ENCODE data around the gene RER1.

RER1 gene

GRCh38 chr1:2358651-2359640 lies 32.7 kb upstream of the RER1 start:
- Histone ChIP-seq H4K8ac (ENCODE audit: low read length) (no peak overlapping the region), H3K14ac (ENCODE audit: low read length in 2 of 2) (no peak overlapping the region), H2BK15ac (ENCODE audit: low read depth, poor library complexity, severe bottlenecking) (no peak overlapping the region), H3K27me3 (ENCODE audit: control insufficient read depth in 1 of 2, insufficient read depth in 1 of 2, low read length in 2 of 2) (peaks cover 5 to 6% of the 10 kb centered on the region in 2 experiments), H3K23ac (ENCODE audit: low read length in 2 of 2) (no peak overlapping the region), H2AK5ac (ENCODE audit: low read length, severe bottlenecking) (no peak overlapping the region), H3K9ac (ENCODE audit: low read length) (no peak overlapping the region), H3K18ac (ENCODE audit: low read depth in 1 of 2, low read length in 2 of 2) (no peak overlapping the region), H2AFZ (ENCODE audit: low read depth, low read length) (no peak overlapping the region), H3K4me3 (ENCODE audit: insufficient read depth in 1 of 2, low read depth in 1 of 2, low read length in 2 of 2) (no peak overlapping the region), H2BK12ac (ENCODE audit: low read length in 2 of 2) (no peak overlapping the region), H2BK5ac (ENCODE audit: low read depth, low read length, poor library complexity, severe bottlenecking) (no peak overlapping the region), H2BK120ac (ENCODE audit: low read depth, low read length) (no peak overlapping the region), H3K9me3 (ENCODE audit: control insufficient read depth, low read length) (peaks cover 4% of the 10 kb centered on the region), H3K4me1 (ENCODE audit: control insufficient read depth, insufficient read depth, low read depth, low read length) (peaks cover 17% of the 10 kb centered on the region), H4K91ac (ENCODE audit: low read length) (no peak overlapping the region), H3K4me2 (ENCODE audit: low read length, poor library complexity, severe bottlenecking) (no peak overlapping the region), H3K79me1 (replicated peaks; ENCODE audit: low read length, poor library complexity, severe bottlenecking) (peaks cover 1% of the 10 kb centered on the region), H3K4ac (ENCODE audit: low read depth in 1 of 2, low read length in 2 of 2) (no peak overlapping the region), H3K36me3 (ENCODE audit: control insufficient read depth in 1 of 2, insufficient read depth in 2 of 2, low read depth in 1 of 2, low read length in 2 of 2) (peaks cover 0 to 11% of the 10 kb centered on the region in 2 experiments), H3K27ac (ENCODE audit: low read length, poor library complexity, severe bottlenecking) (no peak overlapping the region)
- 89% methylated on average over 24 of the region's 24 CpGs for WGBS
- no peak for DNase-seq

GRCh38 chr1:2360588-2361364 lies 30.9 kb upstream of the RER1 start:
- Histone ChIP-seq H3K27ac (ENCODE audit: low read length, poor library complexity, severe bottlenecking) (no peak overlapping the region), H2BK15ac (ENCODE audit: low read depth, poor library complexity, severe bottlenecking) (no peak overlapping the region), H2BK120ac (ENCODE audit: low read depth, low read length) (no peak overlapping the region), H3K4me1 (ENCODE audit: control insufficient read depth, insufficient read depth, low read depth, low read length) (peaks cover 4% of the 10 kb centered on the region), H3K14ac (ENCODE audit: low read length in 2 of 2) (no peak overlapping the region), H4K91ac (ENCODE audit: low read length) (no peak overlapping the region), H3K18ac (ENCODE audit: low read depth in 1 of 2, low read length in 2 of 2) (peak overlapping the region in 1 of 2 experiments; percentile 21), H3K79me1 (replicated peaks; ENCODE audit: low read length, poor library complexity, severe bottlenecking) (peaks cover 1% of the 10 kb centered on the region), H3K23ac (ENCODE audit: low read length in 2 of 2) (no peak overlapping the region), H2BK12ac (ENCODE audit: low read length in 2 of 2) (no peak overlapping the region), H4K8ac (ENCODE audit: low read length) (no peak overlapping the region), H2AFZ (ENCODE audit: low read depth, low read length) (no peak overlapping the region), H3K9ac (ENCODE audit: low read length) (no peak overlapping the region), H3K9me3 (ENCODE audit: control insufficient read depth, low read length) (peaks cover 6% of the 10 kb centered on the region), H3K4me2 (ENCODE audit: low read length, poor library complexity, severe bottlenecking) (no peak overlapping the region), H3K27me3 (ENCODE audit: control insufficient read depth in 1 of 2, insufficient read depth in 1 of 2, low read length in 2 of 2) (peaks cover 0 to under 1% of the 10 kb centered on the region in 2 experiments), H3K36me3 (ENCODE audit: control insufficient read depth in 1 of 2, insufficient read depth in 2 of 2, low read depth in 1 of 2, low read length in 2 of 2) (peaks cover 0 to 11% of the 10 kb centered on the region in 2 experiments), H2AK5ac (ENCODE audit: low read length, severe bottlenecking) (no peak overlapping the region), H3K4me3 (ENCODE audit: insufficient read depth in 1 of 2, low read depth in 1 of 2, low read length in 2 of 2) (no peak overlapping the region), H2BK5ac (ENCODE audit: low read depth, low read length, poor library complexity, severe bottlenecking) (no peak overlapping the region), H3K4ac (ENCODE audit: low read depth in 1 of 2, low read length in 2 of 2) (no peak overlapping the region)
- DNase-seq = no peak
- 81% methylated on average over 11 of the region's 11 CpGs for WGBS

GRCh38 chr1:2363847-2364513 lies 27.7 kb upstream of the RER1 start:
- DNase-seq = no peak
- H3K14ac ChIP-seq (ENCODE audit: low read length in 2 of 2) = no peak overlapping the region
- H3K79me1 ChIP-seq (replicated peaks; ENCODE audit: low read length, poor library complexity, severe bottlenecking) = peaks cover 1% of the 10 kb centered on the region
- peaks cover 4% of the 10 kb centered on the region for H3K4me1 ChIP-seq (ENCODE audit: control insufficient read depth, insufficient read depth, low read depth, low read length)
- no peak overlapping the region for H2BK120ac ChIP-seq (ENCODE audit: low read depth, low read length)
- no peak overlapping the region for H4K91ac ChIP-seq (ENCODE audit: low read length)
- H2BK12ac ChIP-seq (ENCODE audit: low read length in 2 of 2) = no peak overlapping the region
- H4K8ac ChIP-seq (ENCODE audit: low read length) = no peak overlapping the region
- WGBS = 100% methylated on average over 2 of the region's 2 CpGs
- no peak overlapping the region for H3K27ac ChIP-seq (ENCODE audit: low read length, poor library complexity, severe bottlenecking)
- H2AFZ ChIP-seq (ENCODE audit: low read depth, low read length) = no peak overlapping the region
- no peak overlapping the region for H3K4ac ChIP-seq (ENCODE audit: low read depth in 1 of 2, low read length in 2 of 2)
- H3K9ac ChIP-seq (ENCODE audit: low read length) = no peak overlapping the region
- H2BK5ac ChIP-seq (ENCODE audit: low read depth, low read length, poor library complexity, severe bottlenecking) = no peak overlapping the region
- H3K23ac ChIP-seq (ENCODE audit: low read length in 2 of 2) = no peak overlapping the region
- no peak overlapping the region for H2AK5ac ChIP-seq (ENCODE audit: low read length, severe bottlenecking)
- no peak overlapping the region for H3K4me2 ChIP-seq (ENCODE audit: low read length, poor library complexity, severe bottlenecking)
- no peak overlapping the region for H3K4me3 ChIP-seq (ENCODE audit: insufficient read depth in 1 of 2, low read depth in 1 of 2, low read length in 2 of 2)
- peaks cover 0 to 3% of the 10 kb centered on the region in 2 experiments for H3K36me3 ChIP-seq (ENCODE audit: control insufficient read depth in 1 of 2, insufficient read depth in 2 of 2, low read depth in 1 of 2, low read length in 2 of 2)
- peaks cover 6% of the 10 kb centered on the region for H3K9me3 ChIP-seq (ENCODE audit: control insufficient read depth, low read length)
- H3K27me3 ChIP-seq (ENCODE audit: control insufficient read depth in 1 of 2, insufficient read depth in 1 of 2, low read length in 2 of 2) = no peaks in the 10 kb centered on the region
- H2BK15ac ChIP-seq (ENCODE audit: low read depth, poor library complexity, severe bottlenecking) = no peak overlapping the region
- no peak overlapping the region for H3K18ac ChIP-seq (ENCODE audit: low read depth in 1 of 2, low read length in 2 of 2)
